GM21390 (cell line): ENCODE data around the gene UQCRH.

Source experiments
- ATAC-seq: cut with Tn5 transposase; IDR thresholded peaks from one replicate; pipeline ENCODE4 v1.9.1; 2021; ENCODE audit not compliant: unreplicated experiment

UQCRH gene

GRCh38 chr1:46303038-46303871 lies at the start of gene UQCRH, which contains the start of gene LRRC41:
TSS of gene UQCRH (plus strand) at chr1:46303698. CDS start at chr1:46303767, 69 bp downstream.
TSS of gene LRRC41 (minus strand) at chr1:46303616. CDS start at chr1:46303322, 294 bp downstream.
- ATAC-seq, result peak; percentile 68

- no peak for ATAC-seq
Measured at GRCh38 chr1:46254668-46255067, 48.8 kb upstream of the UQCRH start.

- ATAC-seq, result no peak
Measured at GRCh38 chr1:46256523-46256922, 47.0 kb upstream of the UQCRH start.

GRCh38 chr1:46262508-46262907 lies 41.0 kb upstream of the UQCRH start:
- ATAC-seq, result no peak

- no peak for ATAC-seq
Measured at GRCh38 chr1:46263146-46263545, 40.4 kb upstream of the UQCRH start.

GRCh38 chr1:46268578-46268977 lies 34.9 kb upstream of the UQCRH start:
- no peak for ATAC-seq

- ATAC-seq, result no peak
Measured at GRCh38 chr1:46274225-46275029, 29.1 kb upstream of the UQCRH start.

- no peak for ATAC-seq
Measured at GRCh38 chr1:46275030-46275337, 28.5 kb upstream of the UQCRH start.

- ATAC-seq, result no peak
Measured at GRCh38 chr1:46277658-46278373, 25.7 kb upstream of the UQCRH start.

- ATAC-seq, result no peak
Measured at GRCh38 chr1:46278807-46279206, 24.7 kb upstream of the UQCRH start.

- no peak for ATAC-seq
Measured at GRCh38 chr1:46280092-46280491, 23.4 kb upstream of the UQCRH start.

- ATAC-seq, result no peak
Measured at GRCh38 chr1:46281021-46281420, 22.5 kb upstream of the UQCRH start.

GRCh38 chr1:46284058-46284457 lies 19.4 kb upstream of the UQCRH start:
- no peak for ATAC-seq

GRCh38 chr1:46284597-46285564 lies 18.6 kb upstream of the UQCRH start:
- no peak for ATAC-seq

GRCh38 chr1:46285730-46286477 lies 17.6 kb upstream of the UQCRH start:
- ATAC-seq, result no peak

GRCh38 chr1:46288485-46289133 lies 14.9 kb upstream of the UQCRH start:
- ATAC-seq, result no peak

- ATAC-seq, result no peak
Measured at GRCh38 chr1:46289134-46289494, 14.4 kb upstream of the UQCRH start.

GRCh38 chr1:46289976-46290375 lies 13.5 kb upstream of the UQCRH start:
- no peak for ATAC-seq

GRCh38 chr1:46295306-46295705 lies 8.2 kb upstream of the UQCRH start:
- no peak for ATAC-seq
